GM19099 (cell line): ENCODE data around the gene MXD1.

ENCODE experiments used
- POLR2A ChIP-seq: IDR thresholded peaks from 3 replicates; pipeline ENCODE4 v1.6.1; 2011; ENCODE audit warnings: low read depth; ENCODE audit not compliant: insufficient read length; ENCODE audit errors: extremely low read depth

The MXD1 gene

GRCh38 chr2:69962986-69963730, 48.2 kb downstream of the MXD1 start:
- TF ChIP-seq POLR2A = no peak

- no peak for TF ChIP-seq POLR2A
These were observed 49.5 kb downstream of the MXD1 start for GRCh38 chr2:69964353-69964841.

GRCh38 chr2:69965756-69966445, 51.0 kb downstream of the MXD1 start:
- no peak for TF ChIP-seq POLR2A

- no peak for TF ChIP-seq POLR2A
These were observed 51.6 kb downstream of the MXD1 start for GRCh38 chr2:69966496-69966895.

GRCh38 chr2:69968609-69969008, 53.7 kb downstream of the MXD1 start:
- TF ChIP-seq POLR2A = no peak

- TF ChIP-seq POLR2A = no peak
These were observed 54.4 kb downstream of the MXD1 start for GRCh38 chr2:69969126-69969983.

GRCh38 chr2:69969991-69970390, 55.1 kb downstream of the MXD1 start:
- TF ChIP-seq POLR2A = no peak

GRCh38 chr2:69972822-69973221, 57.9 kb downstream of the MXD1 start:
- no peak for TF ChIP-seq POLR2A

- TF ChIP-seq POLR2A = no peak
These were observed 58.4 kb downstream of the MXD1 start for GRCh38 chr2:69973335-69973735.

- TF ChIP-seq POLR2A = no peak
These were observed 60.4 kb downstream of the MXD1 start for GRCh38 chr2:69975136-69975852.

GRCh38 chr2:69975853-69976462, 61.0 kb downstream of the MXD1 start:
- no peak for TF ChIP-seq POLR2A

GRCh38 chr2:69977186-69977585, 62.3 kb downstream of the MXD1 start:
- no peak for TF ChIP-seq POLR2A

- no peak for TF ChIP-seq POLR2A
These were observed 63.1 kb downstream of the MXD1 start for GRCh38 chr2:69977906-69978482.
